Daoy (cell line): Measurements from ENCODE around the gene TMF1. TPM values are rescaled to one million over a fixed set of nuclear protein-coding genes. Genes with fewer than 3 reads are reported as not detected.
A peak's percentile ranks its signal among the peaks of the same experiment; 100 is the strongest.

Experiments
- DNase-seq: peaks from one replicate; pipeline ENCODE4 v3.0.0-alpha.2; 2015; ENCODE audit warnings: low read depth
- total RNA-seq: library from RNA; depleted of rRNA; stranded (reverse); fragments of >200 nt; shearing (Covaris generic); gene quantifications from 2 replicates; pipeline ENCODE4 v1.2.3, GENCODE V29; 2014; rRNA removed

Gene TMF1, protein sequence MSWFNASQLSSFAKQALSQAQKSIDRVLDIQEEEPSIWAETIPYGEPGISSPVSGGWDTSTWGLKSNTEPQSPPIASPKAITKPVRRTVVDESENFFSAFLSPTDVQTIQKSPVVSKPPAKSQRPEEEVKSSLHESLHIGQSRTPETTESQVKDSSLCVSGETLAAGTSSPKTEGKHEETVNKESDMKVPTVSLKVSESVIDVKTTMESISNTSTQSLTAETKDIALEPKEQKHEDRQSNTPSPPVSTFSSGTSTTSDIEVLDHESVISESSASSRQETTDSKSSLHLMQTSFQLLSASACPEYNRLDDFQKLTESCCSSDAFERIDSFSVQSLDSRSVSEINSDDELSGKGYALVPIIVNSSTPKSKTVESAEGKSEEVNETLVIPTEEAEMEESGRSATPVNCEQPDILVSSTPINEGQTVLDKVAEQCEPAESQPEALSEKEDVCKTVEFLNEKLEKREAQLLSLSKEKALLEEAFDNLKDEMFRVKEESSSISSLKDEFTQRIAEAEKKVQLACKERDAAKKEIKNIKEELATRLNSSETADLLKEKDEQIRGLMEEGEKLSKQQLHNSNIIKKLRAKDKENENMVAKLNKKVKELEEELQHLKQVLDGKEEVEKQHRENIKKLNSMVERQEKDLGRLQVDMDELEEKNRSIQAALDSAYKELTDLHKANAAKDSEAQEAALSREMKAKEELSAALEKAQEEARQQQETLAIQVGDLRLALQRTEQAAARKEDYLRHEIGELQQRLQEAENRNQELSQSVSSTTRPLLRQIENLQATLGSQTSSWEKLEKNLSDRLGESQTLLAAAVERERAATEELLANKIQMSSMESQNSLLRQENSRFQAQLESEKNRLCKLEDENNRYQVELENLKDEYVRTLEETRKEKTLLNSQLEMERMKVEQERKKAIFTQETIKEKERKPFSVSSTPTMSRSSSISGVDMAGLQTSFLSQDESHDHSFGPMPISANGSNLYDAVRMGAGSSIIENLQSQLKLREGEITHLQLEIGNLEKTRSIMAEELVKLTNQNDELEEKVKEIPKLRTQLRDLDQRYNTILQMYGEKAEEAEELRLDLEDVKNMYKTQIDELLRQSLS
- total RNA-seq, result 11.0 and 19.3 TPM in 2 replicates

GRCh38 chr3:69051756-69052471 is at the start of gene TMF1:
Gene TMF1 (minus strand): TSS chr3:69052333. CDS start chr3:69052086, 247 bp downstream.
- peak; percentile 96 for DNase-seq

DNA sequence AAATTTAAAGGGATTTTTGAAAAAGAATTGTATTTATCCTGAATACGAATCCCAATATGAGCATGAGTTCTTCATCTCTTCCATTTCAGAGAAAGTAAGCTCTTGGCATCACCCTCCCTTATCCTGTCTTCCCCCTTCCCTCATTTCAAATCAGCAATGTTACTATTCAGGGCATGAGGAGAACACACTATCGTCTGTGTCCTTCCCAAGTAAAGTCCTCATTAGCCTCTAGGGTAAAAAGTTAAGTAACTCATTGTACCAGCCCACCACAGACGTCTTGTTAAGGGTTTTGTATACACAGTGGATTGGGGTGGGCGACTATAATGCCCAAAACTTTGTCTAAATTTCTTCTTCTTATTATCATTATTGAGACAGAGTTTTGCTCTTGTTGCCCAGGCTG is 47.4 kb upstream of the TMF1 start:
- no peak for DNase-seq

- DNase-seq, result no peak
Measured at GRCh38 chr3:69097407-69098086, 45.4 kb upstream of the TMF1 start.

DNA sequence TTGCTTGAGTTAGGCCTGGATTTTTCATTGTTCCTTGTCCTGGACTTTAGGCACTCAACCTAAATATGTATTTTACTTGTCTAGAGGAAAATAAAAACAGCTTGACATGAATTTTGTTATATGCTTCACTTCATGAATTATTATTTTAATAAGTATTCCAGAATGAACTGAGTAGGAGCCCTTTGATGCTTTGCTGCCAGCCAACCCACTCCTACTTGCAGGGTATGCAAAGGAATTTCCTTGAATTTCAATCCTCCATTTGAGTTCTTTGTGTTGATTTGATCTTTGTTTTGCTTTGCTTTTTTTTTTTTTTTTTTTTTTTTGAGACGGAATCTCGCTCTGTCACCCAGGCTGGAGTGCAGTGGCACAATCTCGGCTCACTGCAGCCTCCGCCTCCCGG is 44.2 kb upstream of the TMF1 start:
- DNase-seq, result no peak

GRCh38 chr3:69095636-69096035 is 43.5 kb upstream of the TMF1 start:
- DNase-seq, result no peak

DNA sequence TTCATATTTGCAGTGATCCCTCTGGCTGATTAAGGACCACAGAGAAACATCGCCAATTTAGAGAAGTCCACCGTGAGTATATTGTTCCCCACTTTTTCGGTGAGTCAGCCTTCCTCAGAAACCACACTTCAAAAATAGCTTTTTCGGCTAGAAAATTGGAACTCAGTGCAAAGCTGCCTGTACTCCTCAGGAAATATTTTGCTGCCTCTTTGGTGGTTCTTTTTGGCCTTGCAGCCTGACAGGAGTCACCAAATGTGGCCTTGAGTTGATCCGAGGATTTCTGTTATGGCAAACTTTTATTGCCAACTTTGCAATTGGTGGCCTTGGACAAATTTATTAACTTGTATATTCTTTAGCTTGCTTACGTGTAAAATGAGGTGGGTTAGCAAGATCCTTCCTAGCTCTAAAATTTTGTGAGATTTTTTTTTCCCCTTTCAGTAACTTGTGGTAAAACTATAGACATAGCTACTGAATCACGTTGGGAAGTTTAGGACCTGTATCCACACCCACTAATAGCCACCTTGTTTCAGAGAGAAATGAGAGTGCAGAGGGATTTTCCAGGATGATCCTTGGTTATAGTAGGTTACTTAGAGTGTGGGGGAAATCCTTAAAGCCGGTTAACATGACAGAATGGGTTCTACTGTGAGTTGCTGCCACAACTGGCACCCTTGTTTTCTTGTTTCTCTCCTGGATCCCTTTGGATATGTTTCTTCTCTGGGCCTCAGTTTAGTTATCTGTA is 42.5 kb upstream of the TMF1 start:
- peak; percentile 13 for DNase-seq

GRCh38 chr3:69092030-69092516 is 39.9 kb upstream of the TMF1 start:
- no peak for DNase-seq

DNA sequence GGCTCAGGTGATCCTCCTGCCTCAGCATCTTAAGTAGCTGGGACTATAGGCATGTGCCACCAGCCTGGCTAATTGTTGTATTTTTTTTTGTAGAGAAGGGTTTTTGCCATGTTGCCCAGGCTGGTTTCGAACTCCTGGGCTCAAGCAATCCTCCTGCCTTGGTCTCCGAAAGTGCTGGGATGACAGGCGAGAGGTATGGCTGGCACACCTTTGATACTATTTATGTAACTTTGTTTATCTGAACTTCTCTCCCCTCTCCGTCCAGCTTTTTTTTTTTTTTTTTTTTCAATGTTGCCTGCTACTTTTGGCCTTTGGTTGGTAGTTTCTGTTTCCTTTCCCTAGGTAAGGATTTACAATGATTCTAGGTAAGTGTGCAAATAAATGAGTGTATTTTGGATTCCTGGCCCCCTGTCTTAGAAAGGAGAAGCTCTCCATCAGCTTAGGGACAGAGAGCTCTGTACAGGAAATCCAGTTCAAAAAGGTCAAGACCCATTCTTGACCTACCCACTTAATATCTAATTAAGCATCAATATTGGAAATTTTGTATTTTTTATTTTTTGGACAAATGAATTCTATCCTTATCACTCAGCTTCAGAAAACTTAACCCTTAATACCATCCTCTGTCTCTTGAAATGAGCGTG is 39.4 kb upstream of the TMF1 start:
- no peak for DNase-seq

- DNase-seq, result no peak
Measured at GRCh38 chr3:69090021-69090420, 37.9 kb upstream of the TMF1 start.

DNA sequence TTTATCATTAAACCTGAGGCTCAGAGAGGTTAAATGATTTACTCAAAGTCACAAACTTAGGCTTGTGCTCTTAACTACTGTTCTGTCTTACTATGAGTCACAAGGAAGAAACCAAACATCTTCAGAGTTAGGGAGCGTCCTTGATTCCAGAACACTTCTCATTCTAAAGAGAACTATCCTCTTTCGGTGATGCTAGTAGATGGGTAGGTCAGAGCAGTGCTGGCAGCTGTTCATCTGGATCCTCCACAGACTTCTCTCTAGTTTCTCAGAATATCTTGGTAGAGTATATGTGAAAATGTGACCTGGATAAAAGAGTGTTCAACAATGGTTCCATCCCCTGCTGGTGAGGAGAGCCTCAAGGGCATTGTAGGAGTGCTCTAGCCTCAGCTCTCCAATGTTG is 35.9 kb upstream of the TMF1 start:
- DNase-seq, result no peak

- DNase-seq, result no peak
Measured at GRCh38 chr3:69087030-69087791, 35.1 kb upstream of the TMF1 start.

DNA sequence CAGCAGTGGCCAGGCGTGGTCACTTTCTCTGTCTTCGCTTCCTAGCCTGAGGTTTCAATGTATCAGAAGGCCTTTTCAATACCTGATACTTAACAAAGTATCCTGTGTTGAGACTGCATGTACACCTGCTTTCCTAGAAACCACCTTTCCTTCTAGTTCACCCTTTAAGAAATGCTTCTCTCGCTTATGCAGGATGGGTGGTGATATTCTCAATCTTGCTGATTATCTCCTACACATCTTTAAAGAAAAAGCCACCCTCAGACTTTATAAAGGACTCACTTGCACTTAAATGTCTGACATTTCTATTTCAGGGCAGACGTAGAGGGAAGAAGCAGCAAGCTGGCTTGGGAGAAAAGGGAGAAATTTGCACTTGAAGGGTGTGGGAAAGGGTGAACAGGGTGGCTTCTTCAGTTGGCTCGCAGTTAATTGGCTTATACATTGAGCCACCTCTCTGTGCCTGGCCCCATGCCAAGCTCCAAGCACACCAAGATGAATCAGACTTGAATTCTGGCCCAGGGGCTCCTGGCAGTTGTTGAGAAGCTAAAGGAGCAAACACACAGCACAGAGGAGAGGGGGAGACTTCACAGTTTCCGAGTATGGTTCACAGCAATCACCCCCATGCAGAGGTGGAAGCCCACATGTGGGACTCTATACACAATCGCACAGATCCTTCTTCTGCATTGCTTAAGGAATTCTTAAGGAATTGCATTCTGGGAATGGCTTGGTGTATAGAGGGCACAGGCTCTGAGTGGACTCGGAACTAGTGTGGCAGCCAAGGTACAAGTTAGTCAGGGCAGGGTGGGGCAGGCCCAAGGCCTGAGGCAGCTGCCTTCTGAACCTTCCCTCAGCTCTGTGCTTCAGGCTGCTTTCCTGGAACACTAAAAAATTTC is 33.9 kb upstream of the TMF1 start:
- DNase-seq, result peak; percentile 93

GRCh38 chr3:69085168-69085832 is 33.2 kb upstream of the TMF1 start:
- DNase-seq, result peak; percentile 20

DNA sequence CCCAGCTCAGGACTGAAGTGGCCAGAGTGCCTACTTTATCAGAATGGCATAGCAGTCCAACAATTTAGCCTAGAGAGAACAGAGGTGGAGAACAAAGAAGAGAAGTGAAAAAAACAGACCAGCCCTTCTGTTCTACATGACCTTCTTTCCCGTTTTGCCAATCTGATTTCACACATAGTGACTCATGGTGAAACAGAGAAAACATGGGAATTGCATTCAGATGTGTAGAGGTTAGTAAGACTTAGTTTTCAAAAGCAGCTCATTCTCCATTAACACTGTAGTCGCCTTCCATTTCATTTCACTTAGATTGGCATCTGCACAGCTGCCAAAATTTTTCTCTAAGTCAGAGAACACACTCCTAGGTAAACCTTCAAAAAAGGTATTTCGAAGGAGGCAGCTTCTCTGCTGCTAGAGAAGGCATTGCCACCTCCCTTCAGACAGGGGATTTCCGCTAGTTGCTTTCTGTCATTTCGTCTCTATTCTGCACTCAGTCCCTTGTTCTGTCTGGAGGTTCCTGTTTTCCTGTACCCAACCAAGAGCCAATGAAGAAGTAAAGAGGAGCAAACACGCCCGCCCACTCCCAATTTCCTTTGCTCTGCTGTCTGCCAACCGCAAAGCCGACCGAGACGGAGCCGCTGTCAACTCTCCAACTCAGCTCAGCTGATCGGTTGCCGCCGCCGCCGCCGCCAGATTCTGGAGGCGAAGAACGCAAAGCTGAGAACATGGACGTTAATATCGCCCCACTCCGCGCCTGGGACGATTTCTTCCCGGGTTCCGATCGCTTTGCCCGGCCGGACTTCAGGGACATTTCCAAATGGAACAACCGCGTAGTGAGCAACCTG is 32.4 kb upstream of the TMF1 start, which contains the start of gene ARL6IP5:
TSS of gene ARL6IP5 (plus strand) at position 612 of the 842 bp plus-strand sequence. CDS start at position 723, 111 bp downstream.
- DNase-seq, result peak; percentile 90

DNA sequence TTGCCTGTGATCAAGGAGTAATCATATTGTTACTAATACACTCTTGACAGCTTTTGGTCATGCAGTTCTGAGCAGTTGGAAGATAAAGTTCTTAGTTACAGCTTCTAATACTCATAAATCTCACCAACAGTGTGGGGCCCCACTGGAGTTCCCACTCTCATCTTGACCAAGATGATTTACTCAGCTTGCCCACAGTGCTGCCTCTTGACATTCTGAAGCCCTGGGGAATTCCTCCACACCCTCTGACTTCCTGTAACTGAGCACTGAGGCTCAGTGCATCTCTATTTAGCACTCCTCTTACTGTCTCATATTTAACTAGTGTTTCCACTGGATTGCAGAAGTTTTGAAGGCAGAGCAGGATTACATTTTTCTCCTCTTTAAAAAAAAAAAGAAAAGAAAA is 30.7 kb upstream of the TMF1 start:
- DNase-seq, result peak; percentile 72

GRCh38 chr3:69082361-69082760 is 30.2 kb upstream of the TMF1 start:
- DNase-seq, result no peak
